Activated T-helper 1 cell treated with anti-CD3 and anti-CD28 coated beads, Interleukin-12 subunit alpha, Interleukin-12 subunit beta, Interleukin-2, Interleukin-4 antibody, amounts not matched to agents 30 ng/mL and 10 ng/mL and 1 ng/mL, durations not matched to agents 14 hours and 24 hours and 36 hours (primary cell): Measurements from ENCODE around the gene TMEM62. TPM values are rescaled to one million over a fixed set of nuclear protein-coding genes. Genes with fewer than 3 reads are reported as not detected.
A peak's percentile ranks its signal among the peaks of the same experiment; 100 is the strongest.

Experiments
- DNase-seq: peaks from one replicate; pipeline ENCODE4 v3.0.0; 2021; ENCODE audit warnings: low spot score
- H3K27ac Mint-ChIP-seq: one replicate; pipeline ENCODE4 v1.8.0; 2021; ENCODE audit warnings: mild to moderate bottlenecking, mixed read lengths
- H3K27me3 Mint-ChIP-seq: one replicate; pipeline ENCODE4 v1.8.0; 2022; ENCODE audit warnings: mild to moderate bottlenecking, moderate library complexity, mixed read lengths; ENCODE audit not compliant: insufficient read depth
- H3K36me3 Mint-ChIP-seq: one replicate; pipeline ENCODE4 v1.8.0; 2021; ENCODE audit warnings: low read depth, mixed read lengths
- H3K4me1 Mint-ChIP-seq: one replicate; pipeline ENCODE4 v1.8.0; 2021; ENCODE audit warnings: low read depth, mixed read lengths
- H3K4me3 Mint-ChIP-seq: one replicate; pipeline ENCODE4 v1.8.0; 2021; ENCODE audit warnings: mild to moderate bottlenecking, moderate library complexity, mixed read lengths
- H3K9me3 Mint-ChIP-seq: one replicate; pipeline ENCODE4 v1.8.0; 2021; ENCODE audit warnings: mixed read lengths
- intact Hi-C: fragments of 100-400 bp; cut with micrococcal nuclease; formaldehyde crosslinking; loops from one replicate; pipeline ENCODE4 v1.15.1; 2024
- total RNA-seq: library from RNA; stranded (reverse); gene quantifications from 2 replicates; pipeline ENCODE4 v1.2.3, GENCODE V29; 2022

The TMEM62 gene
- total RNA-seq = 16.4 and 18.6 TPM in 2 replicates

- Mint-ChIP-seq H3K27me3 (peaks cover 9% of the 10 kb centered on the region), H3K27ac (peak within 1 kb of the TSS; percentile 90), H3K4me3 (peak within 1 kb of the TSS; percentile 96), H3K36me3 (peaks cover 21% of the 10 kb centered on the region), H3K9me3 (no peaks in the 10 kb centered on the region), H3K4me1 (peaks cover 33% of the 10 kb centered on the region)
- peak; percentile 67 for DNase-seq
- intact Hi-C loops = loop anchor here (1.0 to 5.0 kb wide), 5 partner anchors 10 to 211 kb away; partner anchors contain the start of genes CCNDBP1, TTBK2 and UBR1
Observed at GRCh38 chr15:43133430-43134156, at the start of gene TMEM62. TSS of gene TMEM62 (plus strand) at chr15:43133586. CDS start at chr15:43133803, 217 bp downstream.

GRCh38 chr15:43085921-43086320 lies 47.5 kb upstream of the TMEM62 start:
- H3K27me3 Mint-ChIP-seq = no peaks in the 10 kb centered on the region
- peaks cover 27% of the 10 kb centered on the region for H3K36me3 Mint-ChIP-seq
- H3K4me1 Mint-ChIP-seq = peaks cover 11% of the 10 kb centered on the region
- no peak overlapping the region for H3K27ac Mint-ChIP-seq
- no peak overlapping the region for H3K4me3 Mint-ChIP-seq
- no peaks in the 10 kb centered on the region for H3K9me3 Mint-ChIP-seq
- intact Hi-C loops = no loop called here
- DNase-seq = no peak

- peaks cover 27% of the 10 kb centered on the region for H3K36me3 Mint-ChIP-seq
- no peak overlapping the region for H3K4me3 Mint-ChIP-seq
- intact Hi-C loops = no loop called here
- no peaks in the 10 kb centered on the region for H3K27me3 Mint-ChIP-seq
- H3K9me3 Mint-ChIP-seq = no peaks in the 10 kb centered on the region
- peaks cover 11% of the 10 kb centered on the region for H3K4me1 Mint-ChIP-seq
- peak overlapping the region; percentile 20 for H3K27ac Mint-ChIP-seq
- no peak for DNase-seq
Observed at GRCh38 chr15:43086551-43086950, 46.8 kb upstream of the TMEM62 start.

DNA sequence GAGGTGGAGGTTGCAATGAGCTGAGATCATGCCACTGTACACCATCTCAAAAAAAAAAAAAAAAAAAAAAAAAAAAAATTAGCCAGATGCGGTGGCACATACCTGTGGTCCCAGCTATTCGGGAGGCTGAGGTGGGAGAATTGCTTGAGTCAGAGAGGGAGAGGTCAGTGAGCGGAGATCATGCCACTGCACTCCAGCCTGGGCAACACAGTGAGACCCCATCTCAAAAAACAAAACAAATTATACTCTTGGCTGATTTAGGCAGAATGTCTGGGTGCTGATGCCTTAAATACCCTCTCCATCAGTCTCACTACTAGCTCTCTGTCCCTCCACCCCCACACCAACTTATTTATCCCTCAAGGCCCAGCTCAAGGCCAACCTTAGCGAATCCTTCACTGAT lies 41.5 kb upstream of the TMEM62 start:
- H3K36me3 Mint-ChIP-seq = peaks cover 24% of the 10 kb centered on the region
- intact Hi-C loops = no loop called here
- no peak overlapping the region for H3K27ac Mint-ChIP-seq
- peaks cover 28% of the 10 kb centered on the region for H3K4me1 Mint-ChIP-seq
- DNase-seq = no peak
- no peak overlapping the region for H3K4me3 Mint-ChIP-seq
- H3K9me3 Mint-ChIP-seq = no peaks in the 10 kb centered on the region
- no peaks in the 10 kb centered on the region for H3K27me3 Mint-ChIP-seq

DNA sequence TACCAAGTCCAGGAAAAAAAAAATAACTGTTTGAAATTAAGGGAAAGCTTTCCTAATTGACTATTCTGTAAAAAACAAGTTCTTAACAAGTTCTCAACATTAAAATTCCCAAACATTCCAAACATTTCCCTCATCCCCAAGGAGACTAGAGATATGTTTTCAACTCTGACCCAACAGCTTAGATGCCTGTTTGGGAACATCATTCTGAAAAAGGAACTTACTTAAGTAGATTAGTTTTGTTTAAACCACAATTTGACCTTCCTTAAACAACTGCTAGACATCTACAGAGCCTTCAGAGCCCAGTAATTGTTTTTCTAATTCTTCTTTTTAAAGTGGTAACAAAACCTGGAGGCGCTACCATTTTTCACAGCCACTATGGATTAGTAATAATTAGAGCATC lies 40.4 kb upstream of the TMEM62 start:
- Mint-ChIP-seq H3K27me3 (no peaks in the 10 kb centered on the region), H3K36me3 (peaks cover 30% of the 10 kb centered on the region), H3K4me1 (peaks cover 36% of the 10 kb centered on the region), H3K4me3 (no peak overlapping the region), H3K9me3 (no peaks in the 10 kb centered on the region), H3K27ac (no peak overlapping the region)
- intact Hi-C loops = no loop called here
- no peak for DNase-seq

DNA sequence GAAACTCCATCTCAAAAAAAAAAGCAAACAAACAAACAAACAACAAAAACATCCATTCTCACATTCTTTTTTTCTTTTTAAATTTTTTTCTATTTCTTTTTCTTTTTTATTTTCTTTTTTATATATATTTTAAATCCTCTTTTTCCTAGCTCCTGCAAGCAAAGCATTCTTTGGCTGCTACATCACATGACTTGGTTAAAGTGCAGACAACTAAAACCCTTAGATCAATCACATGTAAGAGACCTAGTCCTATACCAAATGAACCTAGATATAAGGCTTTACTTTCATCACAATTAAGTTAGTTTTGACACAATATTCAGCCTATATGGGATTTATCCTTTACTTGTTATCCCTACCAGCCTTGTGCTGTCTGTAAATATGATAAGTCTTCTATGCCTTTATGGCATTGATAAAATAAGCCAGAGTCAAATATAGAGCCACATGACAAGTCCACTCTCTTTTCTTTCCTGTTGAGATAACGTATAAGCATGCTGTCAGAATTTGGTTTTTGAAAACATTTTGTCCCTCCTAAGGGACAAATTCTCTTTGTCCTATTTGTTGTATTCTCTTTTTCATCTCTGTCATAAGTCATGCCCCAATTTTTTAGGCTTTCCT lies 38.9 kb upstream of the TMEM62 start:
- Mint-ChIP-seq H3K27ac (no peak overlapping the region), H3K9me3 (no peaks in the 10 kb centered on the region), H3K27me3 (no peaks in the 10 kb centered on the region), H3K36me3 (peaks cover 32% of the 10 kb centered on the region), H3K4me1 (peaks cover 40% of the 10 kb centered on the region), H3K4me3 (no peak overlapping the region)
- DNase-seq = no peak
- intact Hi-C loops = no loop called here

DNA sequence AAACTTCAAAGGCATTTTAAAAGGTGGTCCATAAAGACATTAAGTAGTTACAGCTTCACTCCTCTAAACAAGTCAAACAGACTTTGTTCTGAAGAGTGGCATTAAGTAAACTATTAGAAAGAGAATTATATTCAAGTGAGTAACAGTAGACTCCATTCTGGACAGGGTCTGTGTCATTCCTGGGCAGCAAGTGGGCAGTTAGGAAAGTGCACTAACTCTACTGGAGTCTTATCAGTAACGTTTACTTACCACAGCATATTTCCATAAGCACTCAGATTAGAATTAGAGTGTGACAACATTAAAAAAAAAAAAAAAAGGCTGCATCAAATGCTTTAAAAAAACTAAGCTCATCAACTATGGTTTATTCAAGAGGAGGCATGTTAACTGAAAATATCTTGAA lies 38.1 kb upstream of the TMEM62 start:
- intact Hi-C loops = no loop called here
- DNase-seq = no peak
- Mint-ChIP-seq H3K27ac (no peak overlapping the region), H3K9me3 (no peaks in the 10 kb centered on the region), H3K36me3 (peaks cover 32% of the 10 kb centered on the region), H3K4me3 (no peak overlapping the region), H3K4me1 (peaks cover 43% of the 10 kb centered on the region), H3K27me3 (no peaks in the 10 kb centered on the region)

GRCh38 chr15:43095708-43096347 lies 37.6 kb upstream of the TMEM62 start:
- DNase-seq = no peak
- Mint-ChIP-seq H3K36me3 (peaks cover 32% of the 10 kb centered on the region), H3K4me3 (no peak overlapping the region), H3K27me3 (no peaks in the 10 kb centered on the region), H3K27ac (no peak overlapping the region), H3K9me3 (no peaks in the 10 kb centered on the region), H3K4me1 (peaks cover 46% of the 10 kb centered on the region)
- intact Hi-C loops = no loop called here

GRCh38 chr15:43096411-43096810 lies 37.0 kb upstream of the TMEM62 start:
- peaks cover 37% of the 10 kb centered on the region for H3K36me3 Mint-ChIP-seq
- no peaks in the 10 kb centered on the region for H3K27me3 Mint-ChIP-seq
- no peak overlapping the region for H3K4me3 Mint-ChIP-seq
- H3K4me1 Mint-ChIP-seq = peaks cover 52% of the 10 kb centered on the region
- no peak overlapping the region for H3K27ac Mint-ChIP-seq
- intact Hi-C loops = no loop called here
- H3K9me3 Mint-ChIP-seq = no peaks in the 10 kb centered on the region
- no peak for DNase-seq

DNA sequence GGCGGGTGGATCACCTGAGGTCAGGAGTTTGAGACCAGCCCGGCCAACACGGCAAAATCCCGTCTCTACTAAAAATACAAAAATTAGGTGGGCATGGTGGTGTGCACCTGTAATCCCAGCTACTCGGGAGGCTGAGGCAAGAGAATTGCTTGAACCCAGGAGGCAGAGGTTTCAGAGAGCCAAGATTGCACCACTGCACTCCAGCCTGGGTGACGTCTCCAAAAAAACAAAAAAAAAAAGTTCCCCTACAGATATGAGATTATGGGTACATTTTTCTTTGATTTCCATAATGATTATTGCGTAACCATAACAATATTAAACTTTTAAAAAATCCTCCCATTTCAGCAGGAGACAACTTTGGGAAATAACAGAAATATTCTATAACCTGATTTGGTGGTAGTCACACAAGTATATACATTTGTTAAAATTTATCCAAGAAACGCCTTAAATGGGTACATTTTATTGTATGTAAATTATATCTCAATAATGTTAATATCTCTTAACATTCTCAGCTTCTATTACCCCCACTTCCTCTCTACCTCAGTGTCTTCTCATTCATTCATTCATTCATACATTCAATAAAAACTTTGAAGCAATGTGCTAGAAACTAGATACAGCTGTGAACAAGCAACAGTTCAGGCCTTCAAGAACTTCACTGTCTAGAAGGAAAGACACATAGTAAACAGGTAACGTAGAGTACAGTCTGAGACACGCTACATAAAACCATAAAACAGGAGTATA lies 34.1 kb upstream of the TMEM62 start:
- intact Hi-C loops = no loop called here
- Mint-ChIP-seq H3K27ac (no peak overlapping the region), H3K4me3 (no peak overlapping the region), H3K9me3 (no peaks in the 10 kb centered on the region), H3K4me1 (peaks cover 76% of the 10 kb centered on the region), H3K36me3 (peaks cover 44% of the 10 kb centered on the region), H3K27me3 (no peaks in the 10 kb centered on the region)
- no peak for DNase-seq

DNA sequence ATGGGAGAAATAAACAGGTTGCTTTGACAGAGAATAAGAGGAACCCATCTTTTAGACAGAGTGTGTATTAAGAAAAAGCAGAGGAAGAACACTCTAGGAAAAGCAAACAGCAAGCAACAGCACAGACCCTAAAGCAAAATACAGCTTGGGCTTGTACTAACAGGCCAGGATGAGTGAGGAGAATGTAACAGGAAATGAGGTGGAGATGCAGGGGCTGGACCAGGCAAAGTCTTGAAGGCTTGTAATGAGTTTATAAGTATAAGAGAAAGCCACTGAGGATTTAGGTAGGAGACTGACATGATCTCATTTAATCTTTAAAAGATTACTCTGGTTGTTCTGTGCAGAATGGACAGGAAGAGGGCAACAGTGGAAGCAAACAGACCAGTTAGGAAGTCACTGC lies 32.4 kb upstream of the TMEM62 start:
- Mint-ChIP-seq H3K4me1 (peaks cover 69% of the 10 kb centered on the region), H3K9me3 (no peaks in the 10 kb centered on the region), H3K36me3 (peaks cover 45% of the 10 kb centered on the region), H3K27me3 (no peaks in the 10 kb centered on the region), H3K27ac (peak overlapping the region; percentile 15), H3K4me3 (no peak overlapping the region)
- intact Hi-C loops = loop anchor here (2.0 kb wide), 1 partner anchor 44 kb away; no protein-coding TSS in a partner anchor
- DNase-seq = no peak

DNA sequence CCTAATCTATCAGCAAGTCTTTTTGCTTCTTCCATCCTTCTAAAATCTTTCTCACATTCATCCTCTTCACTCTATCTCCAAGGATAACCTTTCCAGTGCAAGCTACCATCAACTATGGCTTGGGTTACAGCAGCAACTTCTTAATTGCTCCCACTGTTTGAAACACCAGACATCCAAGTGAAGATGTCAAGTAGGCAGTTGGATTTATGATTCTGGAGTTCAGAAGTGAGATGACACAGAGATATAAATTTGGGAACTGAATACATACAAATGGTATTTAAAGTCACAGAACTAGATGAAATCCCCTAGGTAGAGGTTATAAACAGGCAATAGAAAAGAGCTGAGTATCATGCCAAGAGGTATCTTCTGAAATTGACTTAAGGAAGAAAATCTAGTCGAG lies 31.2 kb upstream of the TMEM62 start:
- H3K27me3 Mint-ChIP-seq = no peaks in the 10 kb centered on the region
- intact Hi-C loops = no loop called here
- H3K4me1 Mint-ChIP-seq = peaks cover 66% of the 10 kb centered on the region
- H3K36me3 Mint-ChIP-seq = peaks cover 40% of the 10 kb centered on the region
- H3K4me3 Mint-ChIP-seq = no peak overlapping the region
- DNase-seq = no peak
- no peaks in the 10 kb centered on the region for H3K9me3 Mint-ChIP-seq
- H3K27ac Mint-ChIP-seq = no peak overlapping the region

- Mint-ChIP-seq H3K4me3 (no peak overlapping the region), H3K27ac (no peak overlapping the region), H3K27me3 (no peaks in the 10 kb centered on the region), H3K9me3 (no peaks in the 10 kb centered on the region), H3K4me1 (peaks cover 53% of the 10 kb centered on the region), H3K36me3 (peaks cover 31% of the 10 kb centered on the region)
- intact Hi-C loops = no loop called here
- DNase-seq = no peak
Observed at GRCh38 chr15:43103907-43104306, 29.5 kb upstream of the TMEM62 start.
